NCI-H2107 (cell line): ENCODE measurements around the gene DOCK3.
"Not testable (repeated sequence)": the region's sequence is repeated elsewhere in the genome, so short reads cannot be mapped to it uniquely, and the experiment has no call there.

Experiments used
- DNase-seq: peaks from one replicate; lab custom pipeline; 2025; lab: John Stamatoyannopoulos, UW

The DOCK3 gene

DNA sequence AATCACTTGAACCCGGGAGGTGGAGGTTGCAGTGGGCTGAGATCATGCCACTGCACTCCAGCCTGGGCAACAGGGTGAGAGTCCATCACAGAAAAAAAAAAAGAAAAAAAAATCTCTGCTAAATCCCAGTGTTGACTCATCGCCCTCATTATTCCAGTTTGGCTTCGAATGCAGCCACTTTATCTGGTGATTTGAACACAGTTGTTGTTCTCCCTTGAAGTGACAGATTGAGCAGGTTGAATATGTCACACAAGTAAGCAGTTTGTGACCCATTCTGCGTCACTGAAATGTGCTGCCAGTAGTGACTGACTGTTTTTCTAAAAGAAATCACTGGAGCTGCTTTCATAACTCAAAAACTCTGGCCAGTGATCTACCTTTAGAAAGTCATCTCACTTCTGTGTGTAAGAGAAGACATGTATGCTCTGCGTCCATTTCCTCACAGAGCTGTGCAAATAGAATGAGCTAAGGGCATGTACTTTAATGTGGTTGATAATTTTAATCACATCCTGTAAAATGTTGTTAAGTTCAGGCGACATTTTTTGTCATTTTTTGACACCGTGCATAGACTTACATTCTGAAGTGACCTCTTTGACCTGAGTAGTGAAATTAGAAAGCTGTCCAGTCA, 12.5 kb downstream of the DOCK3 start:
- no peak for DNase-seq

DNA sequence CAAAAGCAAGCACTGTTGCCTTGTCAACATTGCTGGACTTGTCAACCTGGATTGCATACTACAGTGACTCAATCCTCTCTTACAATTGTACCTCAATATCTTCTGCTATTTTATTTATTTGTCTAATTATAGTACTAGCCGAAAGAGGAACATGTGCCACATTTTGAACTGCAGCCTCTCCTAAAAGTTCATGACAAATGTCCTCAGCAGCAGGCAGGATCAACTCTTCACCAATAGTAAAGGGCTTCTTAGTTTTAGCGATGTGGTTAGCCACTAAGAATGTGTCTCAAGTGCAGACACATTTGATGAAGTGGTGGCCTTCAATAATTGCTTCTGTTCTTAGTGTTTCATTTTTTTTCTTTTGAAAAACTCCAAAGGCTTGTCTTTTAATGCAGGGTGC, 13.2 kb downstream of the DOCK3 start:
- DNase-seq = no peak

DNA sequence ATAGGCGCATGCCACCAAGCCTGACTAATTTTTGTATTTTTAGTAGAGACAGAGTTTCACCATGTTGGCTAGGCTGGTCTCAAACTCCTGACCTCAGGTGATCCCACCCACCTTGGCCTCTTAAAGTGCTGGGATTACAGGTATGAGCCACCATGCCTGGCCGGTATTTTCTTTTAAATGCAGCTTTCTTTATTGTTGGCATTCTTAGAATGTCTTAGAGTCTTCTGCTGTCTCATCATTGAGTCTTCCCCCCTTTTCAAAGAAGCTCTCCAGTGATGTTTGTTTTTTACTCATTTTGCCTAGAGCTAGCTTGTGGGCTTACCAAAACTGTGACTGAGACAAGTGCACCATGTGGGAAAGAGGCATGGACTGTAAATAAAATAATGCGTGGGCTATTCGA, 13.9 kb downstream of the DOCK3 start:
- DNase-seq = not testable (repeated sequence)

DNA sequence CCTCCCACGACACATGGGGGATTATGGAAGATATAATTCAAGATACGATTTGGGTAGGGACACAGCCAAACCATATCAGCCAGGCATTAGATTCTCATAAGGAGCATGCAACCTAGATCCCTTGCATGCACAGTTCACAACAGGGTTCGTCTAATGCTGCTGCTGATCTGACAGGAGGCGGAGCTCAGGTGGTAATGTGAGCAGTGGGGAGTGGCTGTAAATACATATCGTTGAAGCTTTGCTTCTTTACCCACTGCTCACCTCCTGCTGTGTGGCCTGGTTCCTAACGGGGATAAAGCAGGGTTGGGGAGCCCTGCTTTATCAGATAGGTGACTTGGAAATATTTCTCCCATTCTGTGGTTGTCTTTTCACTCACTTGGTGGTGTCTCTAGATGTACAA, 14.8 kb downstream of the DOCK3 start:
- no peak for DNase-seq

DNA sequence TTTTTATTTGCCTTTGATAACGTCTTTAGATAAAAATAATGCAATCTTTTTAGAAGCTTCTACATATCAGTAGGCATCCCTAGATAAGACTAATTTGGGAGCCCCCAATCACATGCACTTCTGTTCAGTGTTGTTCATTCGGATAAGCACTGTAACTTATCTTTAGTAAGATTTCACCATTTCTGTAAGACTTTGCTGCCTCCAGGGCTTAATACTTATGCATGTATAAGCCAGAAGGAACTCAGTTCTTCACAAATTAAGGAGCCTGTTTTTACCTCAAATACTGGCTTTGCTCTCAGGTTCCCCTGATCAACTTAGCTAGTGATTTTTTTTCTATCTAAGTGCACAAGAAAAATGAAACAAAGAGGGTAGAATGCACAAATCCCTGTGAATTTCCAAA, 20.3 kb downstream of the DOCK3 start:
- no peak for DNase-seq

DNA sequence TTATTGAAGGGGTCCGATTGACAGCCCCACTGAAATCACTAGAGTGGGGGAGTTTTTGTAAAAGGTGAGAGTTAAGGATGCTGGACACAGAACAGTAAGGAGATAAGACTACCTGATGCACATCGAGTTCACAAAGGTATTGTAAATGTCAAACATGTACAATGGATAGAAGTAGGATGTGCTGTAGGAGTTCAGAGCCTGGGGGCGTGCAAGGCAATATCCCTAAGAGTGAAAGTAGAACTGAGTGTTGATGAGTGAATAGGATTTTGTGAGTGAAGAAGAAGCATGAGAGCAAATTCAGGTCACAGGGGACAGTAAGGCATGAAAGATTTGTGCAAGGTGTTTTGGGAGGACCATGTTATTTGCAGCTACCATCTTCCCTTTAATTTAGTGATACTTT, 21.5 kb downstream of the DOCK3 start:
- DNase-seq = no peak

- no peak for DNase-seq
Observed at GRCh38 chr3:50698269-50698668, 23.5 kb downstream of the DOCK3 start.

DNA sequence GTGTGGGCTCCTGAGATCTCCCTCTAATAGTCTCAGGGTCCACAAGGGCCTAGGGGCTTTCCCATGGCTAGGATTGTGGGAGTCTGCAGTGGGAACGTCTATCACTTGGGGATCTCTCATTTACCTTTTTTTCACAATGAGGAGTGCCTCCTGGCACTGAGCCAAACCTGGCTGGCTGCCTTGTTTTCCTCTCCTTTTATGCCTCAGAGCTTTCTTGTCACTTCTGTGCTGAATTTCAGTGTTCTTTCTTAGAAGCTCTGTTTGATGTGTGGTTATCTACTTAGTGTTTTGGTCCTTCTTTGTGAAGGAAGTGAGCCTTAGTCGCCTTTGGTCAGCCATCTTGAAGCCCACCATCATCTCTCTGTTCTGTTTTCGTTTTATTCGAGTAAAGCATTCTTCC, 33.9 kb downstream of the DOCK3 start:
- DNase-seq = no peak

- no peak for DNase-seq
Observed at GRCh38 chr3:50714946-50715345, 40.2 kb downstream of the DOCK3 start.

GRCh38 chr3:50724831-50725230, 50.1 kb downstream of the DOCK3 start:
- DNase-seq = no peak

- no peak for DNase-seq
Observed at GRCh38 chr3:50734985-50735384, 60.3 kb downstream of the DOCK3 start.

DNA sequence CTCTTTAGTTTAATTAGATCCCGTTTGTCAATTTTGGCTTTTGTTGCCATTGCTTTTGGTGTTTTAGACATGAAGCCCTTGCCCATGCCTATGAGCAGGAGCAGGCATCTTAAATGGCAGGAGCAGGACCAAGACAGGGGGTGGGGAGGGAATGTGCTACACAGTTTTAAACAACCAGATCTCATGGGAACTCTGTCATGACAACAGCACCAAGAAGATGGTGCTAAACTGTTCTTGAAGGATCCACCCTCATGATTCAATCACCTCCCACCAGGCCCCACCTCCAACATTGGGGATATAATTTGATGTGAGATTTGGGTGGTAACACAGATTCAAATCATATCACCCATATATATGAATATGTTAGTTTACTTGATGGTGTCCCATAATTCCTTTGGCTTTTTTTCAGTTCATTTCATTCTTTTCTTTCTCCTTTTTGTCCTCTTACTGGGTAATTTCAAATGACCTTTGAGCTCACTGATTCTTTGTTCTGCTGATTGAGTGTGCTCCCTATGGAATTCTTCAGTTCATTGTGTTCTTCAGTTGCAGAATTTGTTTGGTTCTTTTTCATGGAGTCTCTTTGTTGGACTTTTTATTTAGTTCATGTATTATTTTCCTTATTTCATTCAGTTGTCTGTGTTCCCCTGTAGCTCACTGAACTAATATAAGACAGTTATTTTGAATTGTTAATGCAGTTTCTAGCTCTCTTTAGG, 62.6 kb downstream of the DOCK3 start:
- no peak for DNase-seq

DNA sequence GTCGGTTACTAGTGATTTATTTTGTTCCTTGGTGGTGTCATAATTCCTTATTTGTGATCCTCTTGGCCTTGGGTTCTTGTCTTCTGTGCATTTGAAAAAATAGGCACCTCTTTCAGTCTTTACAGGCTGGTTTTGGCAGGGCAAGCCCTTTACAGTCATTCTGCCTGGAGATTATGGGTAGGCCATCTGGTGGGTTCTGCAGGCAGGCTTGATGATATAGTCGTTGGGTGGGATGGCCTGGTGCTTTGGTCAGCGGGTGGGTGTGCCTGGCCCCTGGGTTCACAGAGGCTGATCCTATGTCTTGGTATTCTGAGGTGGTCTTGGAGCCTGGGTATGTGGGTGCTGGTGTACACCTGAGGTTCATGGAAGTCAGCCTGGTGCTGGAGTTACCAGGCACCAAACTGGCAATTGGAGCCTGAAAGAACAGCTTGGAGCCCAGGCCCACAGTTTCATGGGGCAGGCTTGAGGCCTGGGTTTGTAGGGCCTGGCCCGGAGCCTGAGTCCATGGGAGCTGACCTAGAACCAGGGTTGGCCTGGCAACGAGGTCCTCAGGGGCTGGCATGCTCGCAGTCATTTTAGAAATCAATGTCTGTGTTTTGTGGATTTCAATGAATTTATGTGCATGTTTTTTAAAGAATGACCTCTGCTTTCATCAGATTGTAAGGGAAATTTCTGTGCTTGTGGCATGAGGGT, 63.3 kb downstream of the DOCK3 start:
- no peak for DNase-seq

GRCh38 chr3:50743643-50744042, 68.9 kb downstream of the DOCK3 start:
- no peak for DNase-seq

DNA sequence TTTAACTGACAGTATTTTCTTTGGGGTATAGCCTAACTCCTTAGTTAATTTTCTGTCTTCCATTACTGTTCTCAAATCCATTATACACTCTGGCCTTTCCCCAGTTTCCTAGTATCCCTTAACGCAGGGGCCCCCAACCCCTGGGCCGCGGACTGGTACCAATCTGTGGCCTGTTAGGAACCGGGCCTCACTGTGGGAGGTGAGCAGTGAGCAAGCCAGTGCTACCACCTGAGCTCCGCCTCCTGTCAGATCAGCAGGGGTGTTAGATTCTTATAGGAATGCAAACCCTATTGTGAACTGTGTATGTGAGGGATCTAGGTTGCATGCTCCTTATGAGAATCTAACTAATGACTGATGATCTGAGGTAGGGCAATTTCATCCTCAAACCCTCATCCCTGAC, 75.1 kb downstream of the DOCK3 start:
- no peak for DNase-seq

DNA sequence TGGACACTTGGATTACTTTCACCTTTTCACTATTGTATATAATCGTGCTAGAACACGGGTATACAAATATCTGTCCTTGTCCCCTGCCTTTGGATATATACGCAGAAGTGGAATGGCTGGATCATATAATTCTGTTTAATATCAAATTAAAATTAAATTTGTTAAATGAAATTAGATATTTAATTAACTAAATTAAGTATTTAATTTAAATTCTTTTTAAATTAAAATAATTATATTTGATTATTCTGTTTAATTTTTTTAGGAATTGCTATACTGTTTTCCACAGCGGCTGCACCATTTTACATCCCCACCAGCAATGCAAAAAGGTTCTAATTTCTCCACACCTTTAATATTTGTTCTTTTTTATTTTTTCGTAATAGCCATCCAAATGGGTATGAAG, 84.3 kb downstream of the DOCK3 start:
- no peak for DNase-seq

DNA sequence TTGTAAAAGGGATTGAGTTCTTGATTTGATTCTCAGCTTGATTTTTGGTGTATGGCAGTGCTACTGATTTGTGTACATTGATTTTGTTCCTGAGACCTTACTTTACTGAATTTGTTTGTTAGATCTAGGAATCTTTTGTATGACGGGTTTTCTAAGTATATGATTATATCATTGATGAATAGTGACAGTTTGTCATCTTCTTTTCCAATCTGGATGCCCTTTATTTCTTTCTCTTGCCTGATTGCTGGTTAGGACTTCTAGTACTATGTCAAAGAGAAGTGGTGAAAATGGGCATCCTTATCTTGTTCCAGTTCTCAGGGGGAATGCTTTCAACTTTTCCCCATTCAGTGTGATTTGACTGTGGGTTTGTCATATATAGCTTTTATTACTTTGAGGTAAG, 103.0 kb downstream of the DOCK3 start:
- no peak for DNase-seq

DNA sequence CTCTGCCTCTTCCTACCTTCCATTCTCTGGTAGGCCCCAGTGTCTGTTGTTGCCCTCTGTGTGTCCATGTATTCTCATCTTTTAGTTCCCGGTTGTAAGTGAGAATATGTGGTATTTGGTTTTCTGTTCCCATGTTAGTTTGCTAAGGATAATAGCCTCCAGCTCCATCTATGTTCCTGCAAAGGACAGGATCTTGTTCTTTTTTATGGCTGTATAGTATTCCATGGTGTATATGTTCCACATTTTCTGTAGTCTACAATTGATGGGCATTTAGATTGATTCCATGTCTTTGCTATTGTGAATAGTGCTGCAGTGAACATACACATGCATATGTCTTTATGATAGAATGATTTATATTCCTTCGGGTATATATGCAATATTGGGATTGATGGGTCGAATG, 107.0 kb downstream of the DOCK3 start:
- DNase-seq = not testable (repeated sequence)

- no peak for DNase-seq
Observed at GRCh38 chr3:50786631-50787030, 111.9 kb downstream of the DOCK3 start.

DNA sequence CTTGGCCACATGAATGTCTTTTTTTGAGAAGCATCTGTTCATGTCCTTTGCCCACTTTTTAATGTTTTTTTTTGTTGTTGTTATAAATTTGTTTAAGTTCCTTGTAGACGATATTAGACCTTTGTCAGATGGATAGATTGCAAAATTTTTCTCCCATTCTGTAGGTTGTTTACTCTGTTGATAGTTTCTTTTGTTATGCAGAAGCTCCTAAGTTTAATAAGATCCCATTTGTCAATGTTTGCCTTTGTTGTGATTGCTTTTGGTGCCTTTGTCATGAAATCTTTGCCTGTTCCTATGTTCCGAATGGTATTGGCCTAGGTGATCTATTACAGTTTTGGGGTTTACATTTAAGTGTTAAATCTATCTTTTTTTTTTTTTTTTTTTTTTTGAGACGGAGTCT, 116.2 kb downstream of the DOCK3 start:
- not testable (repeated sequence) for DNase-seq

- DNase-seq = no peak
Observed at GRCh38 chr3:50792568-50792967, 117.8 kb downstream of the DOCK3 start.

- not testable (repeated sequence) for DNase-seq
Observed at GRCh38 chr3:50803805-50804204, 129.1 kb downstream of the DOCK3 start.

DNA sequence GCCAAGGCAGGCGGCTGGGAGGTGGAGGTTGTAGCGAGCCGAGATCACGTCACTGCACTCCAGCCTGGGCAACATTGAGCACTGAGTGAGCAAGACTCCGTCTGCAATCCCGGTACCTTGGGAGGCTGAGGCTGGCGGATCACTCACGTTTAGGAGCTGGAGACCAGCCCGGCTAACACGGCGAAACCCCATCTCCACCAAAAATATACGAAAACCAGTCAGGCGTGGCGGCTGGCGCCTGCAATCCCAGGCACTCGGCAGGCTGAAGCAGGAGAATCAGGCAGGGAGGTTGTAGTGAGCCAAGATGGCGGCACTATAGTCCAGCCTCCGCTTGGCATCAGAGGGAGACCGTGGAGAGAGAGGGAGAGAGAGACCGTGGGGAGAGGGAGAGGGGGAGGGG, 129.6 kb downstream of the DOCK3 start:
- DNase-seq = not testable (repeated sequence)
